H1 (cell line): ENCODE results near the gene TVP23A. TPM values are rescaled to one million over a fixed set of nuclear protein-coding genes. Genes with fewer than 3 reads are reported as not detected.

Experiments
- CTCF ChIA-PET: fragments of 300-600 bp; sonication (Branson Sonifier 250); formaldehyde crosslinking; loops from one replicate; lab custom pipeline; 2021; ENCODE audit not compliant: partially characterized antibody; lab: Charles Lee
- POLR2A ChIA-PET: fragments of 300-600 bp; sonication (Branson Sonifier 250); formaldehyde crosslinking; loops from one replicate; lab custom pipeline; 2021; ENCODE audit warnings: inconsistent platforms; ENCODE audit not compliant: partially characterized antibody; lab: Charles Lee
- DNase-seq, 2 experiments: peaks; one replicate each; pipeline versions ENCODE4 v3.0.0 to v3.0.0-alpha.2; 2010 to 2022; ENCODE audit warnings: low spot score in 2 of 2, low read depth in 1 of 2, mixed read lengths in 1 of 2
- FAIRE-seq: peaks from 2 replicates; lab custom pipeline; 2011; peaks lifted over from hg19 to GRCh38; lab: Jason Lieb, UNC
- H2AFZ ChIP-seq: 2 replicates; pipeline ENCODE4 v1.8.1; 2012; ENCODE audit warnings: low read length, inconsistent platforms
- H2AK5ac ChIP-seq: 2 replicates; pipeline ENCODE4 v1.6.1; 2013; ENCODE audit warnings: low read depth, low read length
- H2BK120ac ChIP-seq: replicated peaks from 2 replicates; pipeline ENCODE3; 2013; ENCODE audit warnings: low read depth, low read length, inconsistent platforms
- H2BK12ac ChIP-seq: 2 replicates; pipeline ENCODE4 v1.6.1; 2013; ENCODE audit warnings: low read depth, low read length
- H2BK15ac ChIP-seq: 2 replicates; pipeline ENCODE4 v1.6.1; 2013; ENCODE audit warnings: low read length
- H2BK20ac ChIP-seq: 2 replicates; pipeline ENCODE4 v1.6.1; 2013; ENCODE audit warnings: low read length
- H2BK5ac ChIP-seq: 2 replicates; pipeline ENCODE4 v1.6.1; 2013; ENCODE audit warnings: low read depth, low read length
- H3K14ac ChIP-seq: 2 replicates; pipeline ENCODE4 v1.6.1; 2013; ENCODE audit warnings: inconsistent platforms; ENCODE audit not compliant: insufficient read length
- H3K18ac ChIP-seq: 2 replicates; pipeline ENCODE4 v1.6.1; 2013; ENCODE audit warnings: low read length; ENCODE audit errors: extremely low read depth
- H3K23ac ChIP-seq: 2 replicates; pipeline ENCODE4 v1.6.1; 2013; ENCODE audit warnings: inconsistent platforms; ENCODE audit not compliant: insufficient read length
- H3K23me2 ChIP-seq: 2 replicates; pipeline ENCODE4 v1.6.1; 2013; ENCODE audit warnings: low read depth, low read length
- H3K27ac ChIP-seq: 2 replicates; pipeline ENCODE4 v1.6.1; 2011; ENCODE audit warnings: low read depth, low read length, inconsistent platforms
- H3K27me3 ChIP-seq, 4 experiments: replicated peaks in 1 of 4; 1 replicate in 1 of 4; 2 replicates in 3 of 4; pipeline versions ENCODE4 v1.6.1 to v1.8.1; 2011 to 2013; ENCODE audit warnings: low read length in 3 of 4, mild to moderate bottlenecking in 3 of 4, inconsistent platforms in 2 of 4, mixed read lengths in 2 of 4, moderate library complexity in 1 of 4; ENCODE audit not compliant: control insufficient read depth in 3 of 4, insufficient read depth in 3 of 4; ENCODE audit errors: extremely low read depth in 1 of 4
- H3K36me3 ChIP-seq, 4 experiments: 2 replicates each; pipeline versions ENCODE4 v1.6.1 to v1.8.1; 2011 to 2013; ENCODE audit warnings: mild to moderate bottlenecking in 4 of 4, low read length in 3 of 4, moderate library complexity in 2 of 4, control low read depth in 1 of 4, inconsistent platforms in 1 of 4; ENCODE audit not compliant: insufficient read depth in 4 of 4, control insufficient read depth in 2 of 4
- H3K4ac ChIP-seq: replicated peaks from 2 replicates; pipeline ENCODE3; 2013; ENCODE audit warnings: low read length, low read depth, mixed read lengths, inconsistent platforms; ENCODE audit not compliant: insufficient read length
- H3K4me1 ChIP-seq, 4 experiments: replicated peaks in 1 of 4; 1 replicate in 1 of 4; 2 replicates in 3 of 4; pipeline versions ENCODE4 v1.6.1 to v1.8.1; 2011 to 2013; ENCODE audit warnings: low read length in 3 of 4, inconsistent platforms in 2 of 4, mixed read lengths in 1 of 4; ENCODE audit not compliant: insufficient read depth in 4 of 4, control insufficient read depth in 3 of 4
- H3K4me2 ChIP-seq, 2 experiments: 2 replicates each; pipeline versions ENCODE4 v1.6.1 to v1.8.1; 2011 to 2013; ENCODE audit warnings: low read depth in 2 of 2, low read length in 2 of 2, control low read depth in 1 of 2, inconsistent platforms in 1 of 2, mild to moderate bottlenecking in 1 of 2; ENCODE audit not compliant: insufficient read depth in 1 of 2
- H3K4me3 ChIP-seq, 4 experiments: fragments of 200-600, 300-600 bp in 1 of 4; sonication (generic), shearing (Covaris generic), sonication (Bioruptor Twin) in 1 of 4; 2 replicates each; pipeline versions ENCODE4 v1.5.1 to v1.8.1; 2011 to 2016; ENCODE audit warnings: low read length in 4 of 4, low read depth in 3 of 4, control low read depth in 2 of 4, inconsistent platforms in 2 of 4, mild to moderate bottlenecking in 2 of 4, mixed read lengths in 1 of 4, moderate library complexity in 1 of 4; ENCODE audit not compliant: insufficient read depth in 2 of 4; ENCODE audit errors: extremely low read depth in 1 of 4
- H3K56ac ChIP-seq: replicated peaks from 2 replicates; pipeline ENCODE3; 2013; ENCODE audit warnings: low read depth, mild to moderate bottlenecking, mixed read lengths, low read length, inconsistent platforms; ENCODE audit not compliant: insufficient read length
- H3K79me1 ChIP-seq: 2 replicates; pipeline ENCODE4 v1.6.1; 2013; ENCODE audit warnings: low read depth, low read length, control low read depth
- H3K79me2 ChIP-seq, 2 experiments: 2 replicates each; pipeline versions ENCODE4 v1.6.1 to v1.8.1; 2012 to 2013; ENCODE audit warnings: low read length in 2 of 2, mild to moderate bottlenecking in 2 of 2, inconsistent platforms in 1 of 2; ENCODE audit not compliant: insufficient read depth in 2 of 2, control insufficient read depth in 1 of 2
- H3K9ac ChIP-seq, 4 experiments: replicated peaks in 1 of 4; 1 replicate in 1 of 4; 2 replicates in 3 of 4; pipeline versions ENCODE4 v1.6.1 to v1.8.1; 2011 to 2013; ENCODE audit warnings: low read depth in 3 of 4, low read length in 3 of 4, control low read depth in 2 of 4, mild to moderate bottlenecking in 2 of 4, moderate library complexity in 2 of 4, inconsistent platforms in 1 of 4; ENCODE audit errors: extremely low read depth in 1 of 4
- H3K9me3 ChIP-seq, 2 experiments: 2 replicates each; pipeline versions ENCODE4 v1.6.1 to v1.8.1; 2012 to 2013; ENCODE audit warnings: mild to moderate bottlenecking in 2 of 2, moderate library complexity in 2 of 2, control low read depth in 1 of 2, inconsistent platforms in 1 of 2, low read depth in 1 of 2, low read length in 1 of 2, mixed read lengths in 1 of 2; ENCODE audit not compliant: insufficient read depth in 2 of 2
- H4K20me1 ChIP-seq, 2 experiments: replicated peaks in 1 of 2; 2 replicates each; pipeline versions ENCODE3 to v1.8.1; 2011 to 2013; ENCODE audit warnings: inconsistent platforms in 2 of 2, low read length in 2 of 2, mild to moderate bottlenecking in 1 of 2; ENCODE audit not compliant: insufficient read depth in 2 of 2, control insufficient read depth in 1 of 2
- H4K5ac ChIP-seq: 2 replicates; pipeline ENCODE4 v1.6.1; 2013; ENCODE audit warnings: low read length, low read depth, mixed read lengths, inconsistent platforms; ENCODE audit not compliant: insufficient read length
- H4K8ac ChIP-seq: 2 replicates; pipeline ENCODE4 v1.8.0; 2013; ENCODE audit warnings: mild to moderate bottlenecking, moderate library complexity, low read length, inconsistent platforms; ENCODE audit not compliant: insufficient read depth; ENCODE audit errors: extremely low read depth
- H4K91ac ChIP-seq: replicated peaks from 2 replicates; pipeline ENCODE3; 2013; ENCODE audit warnings: low read length, mixed read lengths, inconsistent platforms; ENCODE audit not compliant: insufficient read length
- SAP30 ChIP-seq: fragments of 300-600 bp; sonication (generic); IDR thresholded peaks from 2 replicates; pipeline ENCODE4 v1.7.1; 2012; ENCODE audit warnings: low read length, moderate library complexity, mild to moderate bottlenecking, inconsistent platforms; ENCODE audit not compliant: insufficient read depth, insufficient replicate concordance
- WGBS, 2 experiments: shearing (Covaris generic) in 1 of 2; methylation state at CpG; one replicate each; pipeline versions ENCODE4 v1.1.6 to v1.1.7; 2013 to 2015; ENCODE audit warnings: low lambda C conversion rate in 2 of 2, mixed read lengths in 2 of 2, inconsistent platforms in 1 of 2, low coverage in 1 of 2, missing lambda C conversion rate in 1 of 2; ENCODE audit not compliant: insufficient replicate concordance in 2 of 2, insufficient coverage in 1 of 2, insufficient read length in 1 of 2; ENCODE audit errors: extremely low coverage in 1 of 2, missing lambda C conversion rate in 1 of 2; 5-methylcytosine and 5-hydroxymethylcytosine counted together
- polyA plus RNA-seq, 7 experiments: library from polyadenylated mRNA; depleted of rRNA in 3 of 7; stranded (reverse) in 5 of 7; unstranded in 2 of 7; fragments of >200 nt in 5 of 7; fragments of 200-250 nt in 2 of 7; gene quantifications; 1 replicate in 5 of 7; 2 replicates in 1 of 7; 4 replicates in 1 of 7; pipeline versions ENCODE4 v1.2.1 to v1.2.3, GENCODE V29; 2011 to 2013; ENCODE audit warnings: missing spikeins in 2 of 7, mixed read lengths in 2 of 7
- total RNA-seq: library from RNA; stranded (reverse); fragmentation: NEBNext Ultra II Directional; extraction: Animal tissue kit (Norgen Biotek cat#: 25700); gene quantifications from 2 replicates; pipeline ENCODE4 v1.2.1, GENCODE V29; 2021

The TVP23A gene
- total and polyA plus RNA-seq, 2 of the 8 experiments (the other 6 are each of a cell fraction or from before 2014, with no cell fraction given) = 2.2 to 3.1 TPM

DNA sequence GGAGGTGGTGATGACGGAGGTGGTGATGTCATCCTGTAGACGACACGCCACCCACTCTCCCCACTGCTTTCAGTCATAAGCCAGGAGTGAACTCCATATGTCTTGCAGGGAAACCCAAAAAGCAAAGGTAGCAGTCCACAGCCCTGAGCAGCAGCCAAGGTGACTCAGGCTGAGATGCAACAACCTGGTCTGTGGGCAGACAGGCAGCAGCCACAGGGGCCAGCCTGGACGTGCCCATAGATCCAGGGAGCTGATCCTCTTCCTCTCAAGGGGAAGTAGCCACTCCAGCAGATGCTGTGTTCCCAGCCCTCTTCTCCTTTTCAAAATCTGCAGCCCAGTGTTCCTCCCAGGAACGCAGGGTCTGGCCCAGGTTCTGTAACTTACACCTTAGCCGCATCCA is 41.1 kb upstream of the TVP23A start:
- 85% methylated on average over 6 of the region's 6 CpGs; no CpG with 5 or more reads in 1 of the 2 experiments for WGBS, 2 experiments
- Histone ChIP-seq H3K4me2 (no peak overlapping the region), H2BK12ac (no peak overlapping the region), H2BK5ac (no peak overlapping the region), H3K18ac (no peak overlapping the region), H2BK15ac (no peak overlapping the region), H3K56ac (peak overlapping the region; percentile 86), H4K8ac (no peak overlapping the region), H4K5ac (no peak overlapping the region), H3K4me3 (no peak overlapping the region), H3K23me2 (peaks cover 7% of the 10 kb centered on the region; the same call in 1 of the 2 replicates), H2BK120ac (no peak overlapping the region), H3K14ac (no peak overlapping the region), H3K79me1 (no peaks in the 10 kb centered on the region), H3K4ac (no peak overlapping the region), H3K79me2 (no peaks in the 10 kb centered on the region), H3K9ac (no peak overlapping the region), H4K91ac (no peak overlapping the region), H3K36me3 (no peaks in the 10 kb centered on the region), H3K4me1 (no peaks in the 10 kb centered on the region), H3K9me3 (no peaks in the 10 kb centered on the region), H4K20me1 (peaks cover 0 to 4% of the 10 kb centered on the region in 2 experiments), H2AFZ (no peak overlapping the region), H3K27ac (no peak overlapping the region), H2AK5ac (no peak overlapping the region), H3K27me3 (no peaks in the 10 kb centered on the region), H3K23ac (no peak overlapping the region), H2BK20ac (no peak overlapping the region)
- ChIA-PET POLR2A (no interaction called here), CTCF (interaction anchor here (1.0 kb wide), 1 partner anchor 19 kb away, joined by 4 read pairs; no protein-coding TSS in a partner anchor)
- FAIRE-seq = no peak
- DNase-seq = no peak
- no peak for TF ChIP-seq SAP30
